ENCODE data around the gene CCDC69.

CCDC69 gene

DNA sequence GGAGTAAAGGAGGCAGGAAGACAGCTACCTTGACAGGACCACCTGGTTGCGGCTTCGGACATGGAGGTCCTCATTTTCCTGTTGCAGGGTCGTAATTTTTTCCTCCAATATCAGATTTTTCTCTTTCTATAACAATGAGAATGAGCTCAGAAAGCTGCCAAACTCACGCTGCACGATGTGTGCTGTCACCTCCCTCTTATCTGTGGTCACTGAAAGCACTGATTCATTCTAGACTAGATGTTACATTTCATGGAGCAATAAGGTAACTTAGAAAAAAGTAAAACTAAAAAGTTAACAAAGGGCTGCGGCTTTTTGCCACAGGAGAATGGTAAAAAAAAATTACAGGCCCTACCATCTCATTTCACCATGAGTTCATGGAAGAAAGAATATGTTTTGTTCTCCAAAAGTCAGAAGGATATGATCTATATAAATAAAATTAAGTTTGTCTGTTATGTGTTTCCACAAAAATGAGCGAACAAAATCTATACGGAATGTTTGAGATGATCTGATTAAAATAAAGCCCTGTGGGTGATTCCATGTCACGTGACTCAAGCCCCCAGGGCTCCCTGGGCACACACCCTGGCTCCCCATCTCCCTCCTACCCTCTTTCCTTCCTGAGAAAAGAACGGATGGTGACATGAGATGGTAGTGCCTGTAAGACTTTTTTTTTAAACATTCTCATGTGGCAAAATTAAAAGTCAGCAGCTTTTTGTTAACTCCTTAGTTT, 39.4 kb downstream of the CCDC69 start:
- H3K9ac ChIP-seq (ENCODE audit: low read length in 5 of 5), result no peak overlapping the region
- H3K4me3 ChIP-seq (ENCODE audit: low read depth in 1 of 5, low read length in 5 of 5), result no peak overlapping the region
- H3K36me3 ChIP-seq (ENCODE audit: control insufficient read depth in 5 of 5, insufficient read depth in 5 of 5, low read length in 5 of 5), result peaks cover 0 to 64% (median 44%) of the 10 kb centered on the region in 5 donors
- H3K27ac ChIP-seq (ENCODE audit: low read depth, low read length), result peak overlapping the region; percentile 84
- peaks cover 0 to 2% (median 0%) of the 10 kb centered on the region in 5 donors for H3K9me3 ChIP-seq (ENCODE audit: control insufficient read depth in 5 of 5, low read length in 5 of 5)
- H3K27me3 ChIP-seq (ENCODE audit: control insufficient read depth in 5 of 5, insufficient read depth in 4 of 5, low read length in 5 of 5), result no peaks in the 10 kb centered on the region
- peaks cover 2 to 16% (median 12%) of the 10 kb centered on the region in 5 donors for H3K4me1 ChIP-seq (ENCODE audit: control insufficient read depth in 5 of 5, insufficient read depth in 5 of 5, low read length in 5 of 5)

DNA sequence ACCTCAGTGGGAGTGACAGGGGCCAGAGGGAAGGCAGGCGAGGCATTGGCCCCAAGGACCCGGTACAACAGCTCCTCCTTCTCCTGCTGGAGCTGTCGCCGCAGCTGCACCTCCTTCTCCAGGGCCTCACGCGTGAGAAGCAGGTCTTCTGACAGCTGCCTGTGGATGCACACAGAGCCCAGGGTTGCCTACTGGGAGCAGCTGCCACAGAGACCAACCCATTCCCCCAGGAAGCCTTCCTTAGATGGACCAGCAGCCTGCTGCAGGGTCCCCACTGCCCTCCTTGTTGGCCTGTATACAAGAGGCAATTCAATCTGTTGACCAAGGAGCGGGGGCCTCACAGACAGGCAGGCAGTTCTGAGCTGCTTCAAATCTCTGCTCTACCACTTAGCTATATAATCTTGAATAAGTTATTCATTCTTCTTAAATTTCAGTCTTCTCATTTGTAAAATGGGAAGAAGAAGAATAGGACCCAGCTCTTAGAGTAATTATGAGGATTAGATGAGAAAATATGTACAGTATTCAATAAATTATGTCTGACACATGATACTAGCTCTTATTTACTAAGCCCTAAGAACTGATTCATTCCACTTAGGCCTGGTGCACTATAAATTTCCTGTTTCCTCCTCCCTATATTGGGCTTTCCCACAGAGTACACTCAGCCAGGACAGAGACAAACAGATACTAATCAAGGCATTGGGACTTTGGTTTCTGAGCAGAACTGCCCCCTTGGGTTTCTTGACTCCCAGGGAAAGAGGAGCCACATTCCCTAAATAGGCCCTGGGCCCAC, 40.2 kb downstream of the CCDC69 start:
- Histone ChIP-seq H3K9ac (ENCODE audit: low read length in 5 of 5) (no peak overlapping the region), H3K27ac (ENCODE audit: low read depth, low read length) (peak overlapping the region; percentile 84), H3K27me3 (ENCODE audit: control insufficient read depth in 5 of 5, insufficient read depth in 4 of 5, low read length in 5 of 5) (no peaks in the 10 kb centered on the region), H3K36me3 (ENCODE audit: control insufficient read depth in 5 of 5, insufficient read depth in 5 of 5, low read length in 5 of 5) (peaks cover 0 to 67% (median 46%) of the 10 kb centered on the region in 5 donors), H3K4me1 (ENCODE audit: control insufficient read depth in 5 of 5, insufficient read depth in 5 of 5, low read length in 5 of 5) (peaks cover 2 to 16% (median 12%) of the 10 kb centered on the region in 5 donors), H3K9me3 (ENCODE audit: control insufficient read depth in 5 of 5, low read length in 5 of 5) (no peaks in the 10 kb centered on the region), H3K4me3 (ENCODE audit: low read depth in 1 of 5, low read length in 5 of 5) (no peak overlapping the region)

DNA sequence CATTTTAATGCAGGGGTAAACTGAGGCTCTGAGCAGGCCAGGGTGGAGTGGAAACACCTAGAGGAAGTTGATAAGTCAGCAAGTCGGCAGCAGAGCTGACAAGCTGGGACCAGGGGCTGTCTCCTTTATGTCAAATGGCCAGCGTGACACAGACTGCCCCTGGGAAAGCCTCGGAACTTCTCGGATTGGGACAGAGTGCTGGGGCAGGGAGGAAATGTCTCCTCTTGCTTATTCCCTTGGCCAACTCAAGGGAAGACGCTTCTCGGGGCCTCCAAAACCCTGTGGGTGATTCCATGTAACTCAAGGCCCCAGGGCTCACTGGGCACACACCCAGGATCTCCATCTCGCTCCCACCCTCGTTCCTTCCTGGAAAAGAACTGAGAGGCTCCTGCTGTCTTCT, 40.9 kb downstream of the CCDC69 start:
- Histone ChIP-seq H3K9me3 (ENCODE audit: control insufficient read depth in 5 of 5, low read length in 5 of 5) (no peaks in the 10 kb centered on the region), H3K36me3 (ENCODE audit: control insufficient read depth in 5 of 5, insufficient read depth in 5 of 5, low read length in 5 of 5) (peaks cover 0 to 73% (median 48%) of the 10 kb centered on the region in 5 donors)

DNA sequence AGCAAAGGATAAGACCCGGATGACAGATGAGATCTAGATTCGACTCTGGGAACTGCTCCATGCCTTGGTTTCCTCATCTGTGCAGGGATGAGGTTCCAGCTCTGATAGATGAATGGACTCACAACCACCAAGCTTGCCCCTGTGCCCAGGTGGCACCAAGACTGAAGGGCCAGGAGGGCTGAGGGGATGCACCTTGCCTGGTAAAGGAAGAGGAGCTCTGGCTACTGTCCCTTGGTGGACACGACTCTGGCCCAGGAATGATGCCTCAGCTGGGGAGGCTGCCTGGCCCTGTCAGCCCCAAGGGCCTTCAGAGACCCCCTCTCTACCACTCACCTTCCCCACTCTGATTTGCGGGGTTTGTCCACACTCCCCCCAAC, 41.4 kb downstream of the CCDC69 start:
- H3K4me3 ChIP-seq (ENCODE audit: low read depth in 1 of 5, low read length in 5 of 5), result no peak overlapping the region
- peaks cover 0 to 70% (median 48%) of the 10 kb centered on the region in 5 donors for H3K36me3 ChIP-seq (ENCODE audit: control insufficient read depth in 5 of 5, insufficient read depth in 5 of 5, low read length in 5 of 5)
- peak overlapping the region; percentile 84 for H3K27ac ChIP-seq (ENCODE audit: low read depth, low read length)
- H3K9me3 ChIP-seq (ENCODE audit: control insufficient read depth in 5 of 5, low read length in 5 of 5), result no peaks in the 10 kb centered on the region
- H3K9ac ChIP-seq (ENCODE audit: low read length in 5 of 5), result peak overlapping the region in 2 of 5 donors; percentile 21 to 50
- peaks cover 2 to 16% (median 12%) of the 10 kb centered on the region in 5 donors for H3K4me1 ChIP-seq (ENCODE audit: control insufficient read depth in 5 of 5, insufficient read depth in 5 of 5, low read length in 5 of 5)
- H3K27me3 ChIP-seq (ENCODE audit: control insufficient read depth in 5 of 5, insufficient read depth in 4 of 5, low read length in 5 of 5), result no peaks in the 10 kb centered on the region

More for the DNA sequence above, 40.9 kb downstream of the CCDC69 start:
- no peaks in the 10 kb centered on the region for H3K27me3 ChIP-seq (ENCODE audit: control insufficient read depth in 5 of 5, insufficient read depth in 4 of 5, low read length in 5 of 5)
- H3K4me1 ChIP-seq (ENCODE audit: control insufficient read depth in 5 of 5, insufficient read depth in 5 of 5, low read length in 5 of 5), result peaks cover 2 to 16% (median 12%) of the 10 kb centered on the region in 5 donors
- H3K4me3 ChIP-seq (ENCODE audit: low read depth in 1 of 5, low read length in 5 of 5), result no peak overlapping the region
- peak overlapping the region in 1 of 5 donors; percentile 50 for H3K9ac ChIP-seq (ENCODE audit: low read length in 5 of 5)
- H3K27ac ChIP-seq (ENCODE audit: low read depth, low read length), result peak overlapping the region; percentile 84

DNA sequence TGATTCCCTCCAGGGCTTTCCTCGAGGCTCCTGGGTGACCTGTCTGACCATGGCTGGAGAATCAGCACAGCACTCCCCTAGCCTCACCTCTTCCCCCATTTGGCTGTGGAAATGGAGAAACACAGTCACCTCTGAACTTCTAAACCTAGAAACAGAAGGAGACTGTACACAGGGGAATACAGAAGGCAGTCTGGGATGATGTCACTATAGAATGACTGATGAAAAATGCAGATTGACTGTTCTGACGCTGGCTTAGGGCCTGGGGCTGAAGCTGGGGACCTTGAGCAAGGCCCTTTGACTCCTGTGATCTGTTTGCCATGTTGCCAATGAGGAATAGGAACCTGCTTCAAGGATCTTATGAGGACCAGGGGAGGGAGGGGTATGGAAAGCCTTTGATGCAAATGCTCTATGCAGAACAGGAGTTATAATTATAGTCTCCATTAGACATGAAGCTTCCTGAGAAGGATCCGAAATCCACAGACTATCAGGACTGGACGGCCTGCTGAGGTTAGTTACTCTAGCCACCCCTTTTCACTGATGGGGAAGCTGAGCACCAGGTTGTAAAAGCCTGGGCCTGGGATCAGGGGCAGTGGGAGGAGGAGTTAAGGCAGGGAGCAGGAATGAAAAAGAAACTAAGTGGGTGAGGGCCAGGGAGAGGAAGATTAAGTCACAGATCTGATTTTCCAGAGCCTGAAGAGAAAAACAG, 41.9 kb downstream of the CCDC69 start:
- Histone ChIP-seq H3K4me3 (ENCODE audit: low read depth in 1 of 5, low read length in 5 of 5) (no peak overlapping the region), H3K27me3 (ENCODE audit: control insufficient read depth in 5 of 5, insufficient read depth in 4 of 5, low read length in 5 of 5) (no peaks in the 10 kb centered on the region), H3K9me3 (ENCODE audit: control insufficient read depth in 5 of 5, low read length in 5 of 5) (no peaks in the 10 kb centered on the region), H3K27ac (ENCODE audit: low read depth, low read length) (peak overlapping the region; percentile 84), H3K9ac (ENCODE audit: low read length in 5 of 5) (peak overlapping the region in 4 of 5 donors; percentile 6 to 50 (median 33)), H3K4me1 (ENCODE audit: control insufficient read depth in 5 of 5, insufficient read depth in 5 of 5, low read length in 5 of 5) (peaks cover 2 to 16% (median 12%) of the 10 kb centered on the region in 5 donors), H3K36me3 (ENCODE audit: control insufficient read depth in 5 of 5, insufficient read depth in 5 of 5, low read length in 5 of 5) (peaks cover 0 to 66% (median 46%) of the 10 kb centered on the region in 5 donors)

DNA sequence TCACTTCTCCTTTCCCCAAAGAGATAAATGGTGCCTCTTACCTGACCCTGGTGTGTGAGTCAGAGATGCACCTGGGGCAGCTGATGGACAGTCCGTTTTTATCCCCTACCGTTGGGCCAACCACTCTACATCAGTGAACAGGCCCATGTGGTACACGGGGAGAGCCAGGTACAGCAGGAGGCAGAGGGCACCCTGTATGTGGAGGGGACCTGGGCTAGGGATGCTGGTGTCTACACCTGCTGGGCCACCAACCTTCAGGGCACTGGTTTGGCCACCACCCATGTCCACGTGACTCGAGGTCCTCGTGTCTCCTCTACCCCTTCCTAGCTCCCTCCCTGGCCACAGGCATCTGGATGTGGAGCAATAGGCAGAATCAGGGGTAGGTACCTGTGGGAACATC, 43.6 kb downstream of the CCDC69 start:
- no peak overlapping the region for H3K9ac ChIP-seq (ENCODE audit: low read length in 5 of 5)
- H3K4me3 ChIP-seq (ENCODE audit: low read depth in 1 of 5, low read length in 5 of 5), result no peak overlapping the region
- no peaks in the 10 kb centered on the region for H3K27me3 ChIP-seq (ENCODE audit: control insufficient read depth in 5 of 5, insufficient read depth in 4 of 5, low read length in 5 of 5)
- peaks cover 2 to 16% (median 12%) of the 10 kb centered on the region in 5 donors for H3K4me1 ChIP-seq (ENCODE audit: control insufficient read depth in 5 of 5, insufficient read depth in 5 of 5, low read length in 5 of 5)
- H3K27ac ChIP-seq (ENCODE audit: low read depth, low read length), result peak overlapping the region; percentile 9
- H3K9me3 ChIP-seq (ENCODE audit: control insufficient read depth in 5 of 5, low read length in 5 of 5), result no peaks in the 10 kb centered on the region
- peaks cover 0 to 50% (median 32%) of the 10 kb centered on the region in 5 donors for H3K36me3 ChIP-seq (ENCODE audit: control insufficient read depth in 5 of 5, insufficient read depth in 5 of 5, low read length in 5 of 5)

DNA sequence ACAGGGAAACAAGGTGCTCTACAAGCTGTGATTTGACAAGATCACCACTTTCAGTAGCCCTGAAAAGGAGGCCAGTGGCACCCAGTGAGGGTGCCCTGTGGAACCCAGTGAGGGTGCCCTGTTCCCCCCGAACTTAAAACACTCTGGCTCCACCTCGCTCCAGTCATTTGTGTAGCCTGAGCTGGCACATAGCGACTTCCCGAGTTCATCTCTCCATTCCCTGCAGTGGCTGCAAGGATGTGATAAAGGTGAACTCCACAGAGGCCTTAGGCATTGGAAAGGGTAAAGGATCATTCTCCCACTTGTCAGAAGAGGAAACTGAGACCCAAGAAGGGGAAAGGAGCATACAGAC, 44.4 kb downstream of the CCDC69 start:
- Histone ChIP-seq H3K36me3 (ENCODE audit: control insufficient read depth in 5 of 5, insufficient read depth in 5 of 5, low read length in 5 of 5) (peaks cover 0 to 42% (median 25%) of the 10 kb centered on the region in 5 donors), H3K27me3 (ENCODE audit: control insufficient read depth in 5 of 5, insufficient read depth in 4 of 5, low read length in 5 of 5) (no peaks in the 10 kb centered on the region), H3K4me3 (ENCODE audit: low read depth in 1 of 5, low read length in 5 of 5) (no peak overlapping the region), H3K9ac (ENCODE audit: low read length in 5 of 5) (no peak overlapping the region), H3K4me1 (ENCODE audit: control insufficient read depth in 5 of 5, insufficient read depth in 5 of 5, low read length in 5 of 5) (peaks cover 2 to 16% (median 13%) of the 10 kb centered on the region in 5 donors), H3K9me3 (ENCODE audit: control insufficient read depth in 5 of 5, low read length in 5 of 5) (no peaks in the 10 kb centered on the region), H3K27ac (ENCODE audit: low read depth, low read length) (no peak overlapping the region)

DNA sequence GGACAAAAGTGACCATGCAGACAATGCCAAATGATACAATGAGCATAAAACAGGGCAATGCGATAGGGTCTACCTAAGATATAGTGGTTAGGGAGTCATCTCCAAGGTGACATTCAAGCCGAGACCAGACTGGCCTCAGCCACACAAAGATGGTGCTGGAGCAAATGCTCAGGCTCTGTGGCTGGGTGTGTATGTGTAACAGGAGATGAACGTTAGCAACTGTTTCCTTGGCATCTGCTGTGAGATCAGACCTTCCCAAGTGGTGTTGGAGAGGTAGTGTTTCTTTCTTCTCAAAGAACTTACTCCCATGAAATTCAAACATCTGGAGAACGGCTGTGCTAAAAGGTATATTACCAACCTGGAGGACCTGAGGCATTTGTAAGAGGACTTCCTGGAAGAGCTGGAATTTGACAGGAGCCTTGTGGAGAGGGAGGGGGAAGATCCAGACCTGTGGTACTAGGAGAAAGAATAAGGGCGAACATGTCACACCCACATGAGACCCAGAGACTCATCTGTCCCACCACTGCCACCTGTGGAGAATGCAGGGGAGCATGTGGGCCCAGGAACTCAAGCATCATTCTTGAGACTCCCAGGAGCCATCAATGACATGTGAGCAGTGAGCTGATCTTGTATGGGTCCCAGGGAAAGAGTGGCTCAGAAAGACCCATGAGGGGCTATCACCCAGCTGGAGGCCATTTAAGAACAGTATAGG, 45.0 kb downstream of the CCDC69 start:
- Histone ChIP-seq H3K4me1 (ENCODE audit: control insufficient read depth in 5 of 5, insufficient read depth in 5 of 5, low read length in 5 of 5) (peaks cover 2 to 20% (median 18%) of the 10 kb centered on the region in 5 donors), H3K27ac (ENCODE audit: low read depth, low read length) (no peak overlapping the region), H3K36me3 (ENCODE audit: control insufficient read depth in 5 of 5, insufficient read depth in 5 of 5, low read length in 5 of 5) (peaks cover 0 to 38% (median 22%) of the 10 kb centered on the region in 5 donors), H3K27me3 (ENCODE audit: control insufficient read depth in 5 of 5, insufficient read depth in 4 of 5, low read length in 5 of 5) (no peaks in the 10 kb centered on the region), H3K9ac (ENCODE audit: low read length in 5 of 5) (no peak overlapping the region), H3K9me3 (ENCODE audit: control insufficient read depth in 5 of 5, low read length in 5 of 5) (no peaks in the 10 kb centered on the region), H3K4me3 (ENCODE audit: low read depth in 1 of 5, low read length in 5 of 5) (no peak overlapping the region)

DNA sequence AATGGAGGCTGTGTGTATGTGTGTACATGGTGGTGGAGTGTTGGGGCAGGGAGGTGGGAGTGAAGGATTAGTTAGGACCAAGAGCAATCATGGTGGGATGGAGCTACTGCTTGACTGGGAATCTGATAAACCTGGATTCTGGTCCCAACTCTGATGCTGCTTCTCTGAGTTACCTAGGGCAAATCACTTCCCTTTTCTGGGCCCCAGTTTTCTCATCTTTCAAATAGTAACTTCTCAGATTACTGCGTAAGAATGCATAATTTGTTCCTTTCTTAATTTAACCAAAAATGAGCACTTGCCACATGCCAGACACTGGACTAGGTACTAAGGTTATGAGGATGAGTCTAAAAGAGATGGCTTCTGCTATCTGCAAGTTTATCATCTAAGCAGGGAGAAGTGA, 45.5 kb downstream of the CCDC69 start:
- Histone ChIP-seq H3K27ac (ENCODE audit: low read depth, low read length) (no peak overlapping the region), H3K9me3 (ENCODE audit: control insufficient read depth in 5 of 5, low read length in 5 of 5) (no peaks in the 10 kb centered on the region), H3K36me3 (ENCODE audit: control insufficient read depth in 5 of 5, insufficient read depth in 5 of 5, low read length in 5 of 5) (peaks cover 0 to 33% (median 17%) of the 10 kb centered on the region in 5 donors), H3K4me1 (ENCODE audit: control insufficient read depth in 5 of 5, insufficient read depth in 5 of 5, low read length in 5 of 5) (peaks cover 2 to 25% (median 20%) of the 10 kb centered on the region in 5 donors), H3K4me3 (ENCODE audit: low read depth in 1 of 5, low read length in 5 of 5) (no peak overlapping the region), H3K9ac (ENCODE audit: low read length in 5 of 5) (no peak overlapping the region), H3K27me3 (ENCODE audit: control insufficient read depth in 5 of 5, insufficient read depth in 4 of 5, low read length in 5 of 5) (no peaks in the 10 kb centered on the region)
